KMS-11 (cell line): ENCODE data around the gene B3GNT7.
"Not testable (repeated sequence)": the region's sequence is repeated elsewhere in the genome, so short reads cannot be mapped to it uniquely, and the experiment has no call there.

Source experiments
- H2AFZ ChIP-seq: fragments of 200-600 bp; sonication (generic); 2 replicates; pipeline ENCODE4 v1.6.1; 2016; ENCODE audit warnings: antibody characterized with exemption, mixed run types, low read depth
- H3K27ac ChIP-seq: fragments of 200-600 bp; sonication (generic); 2 replicates; pipeline ENCODE4 v1.6.1; 2016; ENCODE audit warnings: mild to moderate bottlenecking, mixed run types
- H3K27me3 ChIP-seq: fragments of 200-600 bp; sonication (generic); 2 replicates; pipeline ENCODE4 v1.6.1; 2017; ENCODE audit warnings: mild to moderate bottlenecking, low read depth, mixed run types, moderate library complexity; ENCODE audit not compliant: insufficient read depth
- H3K36me3 ChIP-seq: fragments of 200-600 bp; sonication (generic); 2 replicates; pipeline ENCODE4 v1.6.1; 2017; ENCODE audit warnings: mild to moderate bottlenecking, mixed run types; ENCODE audit not compliant: insufficient read depth
- H3K4me1 ChIP-seq: fragments of 200-600 bp; sonication (generic); 2 replicates; pipeline ENCODE4 v1.6.1; 2016; ENCODE audit warnings: mild to moderate bottlenecking, low read depth, mixed run types; ENCODE audit not compliant: poor library complexity, severe bottlenecking
- H3K4me2 ChIP-seq: fragments of 200-600 bp; sonication (generic); 2 replicates; pipeline ENCODE4 v1.7.0; 2016; ENCODE audit warnings: mild to moderate bottlenecking, mixed run types
- H3K4me3 ChIP-seq: fragments of 200-600 bp; sonication (generic); IDR thresholded peaks from 2 replicates; pipeline ENCODE4 v1.6.1; 2017; ENCODE audit warnings: low read depth, low read length, mixed read lengths; ENCODE audit not compliant: insufficient read depth
- H3K79me2 ChIP-seq: fragments of 200-600 bp; sonication (generic); 2 replicates; pipeline ENCODE4 v1.6.1; 2016; ENCODE audit warnings: low read depth, mixed run types; ENCODE audit not compliant: insufficient read depth
- H3K9ac ChIP-seq: fragments of 200-600 bp; sonication (generic); 2 replicates; pipeline ENCODE4 v1.6.1; 2016; ENCODE audit warnings: mild to moderate bottlenecking, mixed run types
- H4K20me1 ChIP-seq: fragments of 200-600 bp; sonication (generic); 2 replicates; pipeline ENCODE4 v1.6.1; 2016; ENCODE audit warnings: mild to moderate bottlenecking, mixed run types; ENCODE audit not compliant: insufficient read depth
- TF ChIP-seq, protein P1 (sequence below): fragments of 200-600 bp; sonication (generic); conservative IDR thresholded peaks from 2 replicates; pipeline ENCODE4 v1.6.1; 2017; ENCODE audit warnings: low read depth, mild to moderate bottlenecking, antibody characterized with exemption, low read length, moderate library complexity, mixed read lengths

The B3GNT7 gene

DNA sequence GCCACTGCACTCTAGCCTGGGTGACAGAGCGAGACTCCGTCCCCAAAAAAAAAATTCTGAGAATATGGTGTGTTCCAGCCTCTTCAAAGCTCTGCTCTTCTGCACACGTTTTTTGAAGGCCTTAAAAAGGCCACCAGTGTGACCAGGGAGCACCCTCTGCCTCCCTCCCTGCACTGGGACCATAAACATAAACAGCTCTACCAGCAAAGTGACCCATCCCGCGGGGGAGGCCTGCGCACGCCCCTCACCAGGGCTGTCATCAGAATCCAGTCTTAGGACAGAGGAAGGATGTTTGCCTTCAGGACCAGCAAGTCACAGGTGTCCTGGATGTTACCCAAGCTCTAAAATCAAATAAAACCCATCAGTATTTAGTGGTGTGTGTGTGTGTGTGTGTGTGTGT lies 23.2 kb upstream of the B3GNT7 start:
- Histone ChIP-seq H4K20me1 (no peaks in the 10 kb centered on the region), H3K4me2 (no peak overlapping the region), H3K27ac (no peak overlapping the region), H2AFZ (no peak overlapping the region), H3K9ac (no peak overlapping the region), H3K36me3 (no peaks in the 10 kb centered on the region), H3K79me2 (no peaks in the 10 kb centered on the region), H3K4me1 (no peaks in the 10 kb centered on the region), H3K4me3 (no peak overlapping the region), H3K27me3 (no peaks in the 10 kb centered on the region)
- TF ChIP-seq, protein P1, sequence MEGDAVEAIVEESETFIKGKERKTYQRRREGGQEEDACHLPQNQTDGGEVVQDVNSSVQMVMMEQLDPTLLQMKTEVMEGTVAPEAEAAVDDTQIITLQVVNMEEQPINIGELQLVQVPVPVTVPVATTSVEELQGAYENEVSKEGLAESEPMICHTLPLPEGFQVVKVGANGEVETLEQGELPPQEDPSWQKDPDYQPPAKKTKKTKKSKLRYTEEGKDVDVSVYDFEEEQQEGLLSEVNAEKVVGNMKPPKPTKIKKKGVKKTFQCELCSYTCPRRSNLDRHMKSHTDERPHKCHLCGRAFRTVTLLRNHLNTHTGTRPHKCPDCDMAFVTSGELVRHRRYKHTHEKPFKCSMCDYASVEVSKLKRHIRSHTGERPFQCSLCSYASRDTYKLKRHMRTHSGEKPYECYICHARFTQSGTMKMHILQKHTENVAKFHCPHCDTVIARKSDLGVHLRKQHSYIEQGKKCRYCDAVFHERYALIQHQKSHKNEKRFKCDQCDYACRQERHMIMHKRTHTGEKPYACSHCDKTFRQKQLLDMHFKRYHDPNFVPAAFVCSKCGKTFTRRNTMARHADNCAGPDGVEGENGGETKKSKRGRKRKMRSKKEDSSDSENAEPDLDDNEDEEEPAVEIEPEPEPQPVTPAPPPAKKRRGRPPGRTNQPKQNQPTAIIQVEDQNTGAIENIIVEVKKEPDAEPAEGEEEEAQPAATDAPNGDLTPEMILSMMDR, result no peak

DNA sequence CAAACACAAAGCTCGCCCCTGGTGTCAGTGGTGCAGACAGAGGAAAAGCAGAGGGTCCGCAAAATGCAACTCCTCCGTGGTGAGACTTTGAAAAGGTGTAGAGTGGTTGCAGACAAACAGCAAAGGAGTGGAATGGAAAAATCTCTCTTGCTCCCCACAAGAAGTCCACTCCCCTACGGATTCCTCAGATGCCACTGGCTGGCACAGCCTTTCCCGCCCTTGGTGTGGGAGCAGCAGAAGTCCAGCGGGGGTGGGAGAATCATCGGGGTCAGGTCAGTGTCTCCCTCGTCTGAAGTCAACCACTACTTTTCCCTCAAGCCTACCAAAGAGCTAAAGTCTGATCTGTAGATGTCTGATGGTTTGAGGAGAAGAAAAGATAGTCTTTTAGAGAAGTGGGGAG lies 22.3 kb upstream of the B3GNT7 start:
- TF ChIP-seq, protein P1, result no peak

DNA sequence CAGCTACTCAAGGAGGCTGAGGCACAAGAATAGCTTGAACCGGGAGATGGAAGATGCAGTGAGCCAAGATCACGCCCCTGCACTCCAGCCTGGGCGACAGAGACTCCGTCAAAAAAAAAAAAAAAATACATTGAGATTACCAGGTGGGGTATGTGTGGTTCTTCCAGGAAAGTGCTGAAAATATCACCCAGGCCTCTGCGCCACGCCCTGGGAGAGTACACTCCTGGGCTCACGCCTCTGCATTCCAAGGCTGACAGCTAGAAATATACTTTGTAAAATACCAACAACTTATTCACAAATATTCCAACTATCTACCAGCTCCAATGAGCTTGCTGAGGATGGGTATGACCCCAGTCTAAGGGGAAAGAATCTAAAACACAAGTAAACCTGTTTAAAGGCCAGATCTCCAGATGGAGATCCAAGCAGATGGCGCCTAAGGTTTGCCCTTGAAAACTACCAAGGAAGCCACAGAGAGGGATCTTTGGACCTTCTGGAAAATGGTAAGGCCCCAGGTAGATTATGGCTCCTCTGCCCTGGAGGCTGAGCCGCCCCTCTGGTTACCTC lies 21.6 kb upstream of the B3GNT7 start:
- no peak overlapping the region for H3K27ac ChIP-seq
- H3K4me3 ChIP-seq, result no peak overlapping the region
- TF ChIP-seq, protein P1, result no peak
- H3K4me1 ChIP-seq, result no peaks in the 10 kb centered on the region
- no peak overlapping the region for H3K9ac ChIP-seq
- H4K20me1 ChIP-seq, result no peaks in the 10 kb centered on the region
- H3K36me3 ChIP-seq, result no peaks in the 10 kb centered on the region
- H2AFZ ChIP-seq, result no peak overlapping the region
- no peak overlapping the region for H3K4me2 ChIP-seq
- no peaks in the 10 kb centered on the region for H3K79me2 ChIP-seq
- H3K27me3 ChIP-seq, result no peaks in the 10 kb centered on the region

More for the DNA sequence above, 22.3 kb upstream of the B3GNT7 start:
- Histone ChIP-seq H3K4me3 (no peak overlapping the region), H3K79me2 (no peaks in the 10 kb centered on the region), H3K36me3 (no peaks in the 10 kb centered on the region), H3K4me2 (no peak overlapping the region), H3K9ac (no peak overlapping the region), H4K20me1 (no peaks in the 10 kb centered on the region), H3K27me3 (no peaks in the 10 kb centered on the region), H3K27ac (no peak overlapping the region), H3K4me1 (no peaks in the 10 kb centered on the region), H2AFZ (no peak overlapping the region)

DNA sequence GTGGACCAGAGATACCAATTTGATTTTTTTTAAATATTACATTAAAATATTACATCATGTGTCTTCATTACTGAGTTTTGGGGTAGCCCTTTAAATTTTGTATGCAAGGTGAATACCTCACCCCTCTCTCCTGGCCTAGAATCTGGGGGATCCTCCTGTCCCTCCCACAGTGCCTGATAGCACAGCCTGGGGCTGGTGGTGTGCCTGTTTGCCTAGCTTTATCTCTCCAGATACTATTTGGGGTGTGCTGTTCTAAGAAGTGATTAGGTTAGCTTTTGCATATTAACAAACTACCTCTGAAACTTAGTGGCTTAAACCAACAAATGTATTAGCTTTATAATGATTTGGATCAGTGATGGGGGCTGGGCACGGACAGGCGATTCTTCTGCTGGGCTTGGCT lies 20.7 kb upstream of the B3GNT7 start:
- no peaks in the 10 kb centered on the region for H3K79me2 ChIP-seq
- no peaks in the 10 kb centered on the region for H3K4me1 ChIP-seq
- no peak overlapping the region for H2AFZ ChIP-seq
- TF ChIP-seq, protein P1, result no peak
- no peaks in the 10 kb centered on the region for H3K27me3 ChIP-seq
- H4K20me1 ChIP-seq, result no peaks in the 10 kb centered on the region
- no peaks in the 10 kb centered on the region for H3K36me3 ChIP-seq
- no peak overlapping the region for H3K27ac ChIP-seq
- no peak overlapping the region for H3K9ac ChIP-seq
- no peak overlapping the region for H3K4me2 ChIP-seq
- no peak overlapping the region for H3K4me3 ChIP-seq

DNA sequence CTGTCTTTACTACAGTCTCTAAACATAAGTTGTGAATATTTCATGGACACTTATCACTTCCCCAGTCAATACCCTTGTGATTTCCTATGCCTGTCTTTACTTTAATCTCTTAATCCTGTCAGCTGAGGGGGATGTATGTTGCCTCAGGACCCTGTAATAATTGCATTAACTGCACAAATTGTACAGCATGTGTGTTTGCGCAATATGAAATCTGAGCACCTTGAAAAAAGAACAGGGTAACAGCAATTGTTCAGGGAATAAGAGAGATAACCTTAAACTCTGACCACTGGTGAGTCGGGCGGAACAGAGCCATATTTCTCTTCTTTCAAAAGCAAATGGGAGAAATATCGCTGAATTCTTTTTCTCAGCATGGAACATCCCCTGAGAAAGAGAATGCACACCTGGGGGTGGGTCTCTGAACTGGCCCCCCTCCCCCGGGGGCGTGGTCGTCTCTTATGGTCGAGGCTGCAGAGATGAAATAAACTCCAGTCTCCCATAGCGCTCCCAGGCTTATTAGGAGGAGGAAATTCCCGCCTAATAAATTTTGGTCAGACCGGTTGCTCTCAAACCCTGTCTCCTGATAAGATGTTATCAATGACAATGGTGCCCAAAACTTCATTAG lies 19.4 kb upstream of the B3GNT7 start:
- not testable (repeated sequence) for H3K4me3 ChIP-seq, H3K9ac ChIP-seq, H3K27me3 ChIP-seq, H2AFZ ChIP-seq, H3K4me2 ChIP-seq, H3K4me1 ChIP-seq, H4K20me1 ChIP-seq, H3K36me3 ChIP-seq, H3K79me2 ChIP-seq, H3K27ac ChIP-seq
